22Rv1 (cell line): ENCODE data around the gene MYH9.

Source experiments
- CTCF ChIP-seq: fragments of 450-650 bp; IDR thresholded peaks from 2 replicates; pipeline ENCODE4 v1.5.1; 2017; ENCODE audit warnings: mild to moderate bottlenecking
- ZFX ChIP-seq: fragments of 450-650 bp; IDR thresholded peaks from 2 replicates; pipeline ENCODE4 v1.6.1; 2017; ENCODE audit warnings: antibody characterized with exemption, borderline replicate concordance

DNA sequence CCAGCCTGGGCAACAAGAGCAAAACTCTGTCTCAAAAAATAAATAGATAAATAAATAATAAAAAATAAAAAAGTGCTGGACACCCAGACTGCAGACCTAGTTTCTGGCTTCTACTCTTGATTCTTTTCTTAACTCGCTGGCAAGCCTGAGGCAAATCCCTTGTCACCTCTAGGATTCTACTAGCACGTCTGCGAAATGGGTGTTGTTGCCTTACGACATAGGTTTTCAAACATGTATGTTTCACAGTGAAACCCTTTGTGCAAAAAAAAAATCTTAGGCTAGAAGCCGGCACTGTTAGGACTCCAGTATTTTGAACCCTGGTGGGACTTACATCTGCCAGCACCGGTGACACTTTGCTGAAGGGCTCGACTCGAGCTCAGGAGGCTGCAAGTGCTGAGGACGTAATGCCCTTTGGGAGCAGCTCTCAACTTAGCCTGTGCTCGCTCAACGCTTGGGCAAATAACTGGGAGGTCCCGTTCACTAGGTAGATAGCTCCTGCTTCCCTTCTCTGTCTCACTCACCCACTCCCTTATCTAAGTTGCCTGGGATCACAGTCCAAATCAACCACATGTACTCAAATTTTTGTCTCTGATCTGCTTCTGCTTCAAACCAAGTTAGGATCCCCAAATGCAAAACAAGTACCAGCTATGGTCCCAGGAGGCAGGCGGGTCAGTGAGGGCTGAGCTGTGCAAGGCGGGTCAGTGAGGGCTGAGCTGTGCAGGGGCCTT, 34.7 kb upstream of the MYH9 start:
- TF ChIP-seq CTCF (no peak), ZFX (no peak)
